ENCODE data around the gene RALGAPA2.

RALGAPA2 gene

GRCh38 chr20:20680991-20681508 is 31.4 kb downstream of the RALGAPA2 start:
- no peak overlapping the region for H3K4me3 ChIP-seq (ENCODE audit: control insufficient read depth, low read depth, low read length)
- DNase-seq (ENCODE audit: low read depth): no peak
- no peak for TF ChIP-seq CTCF (IDR thresholded peaks at IDR 0.05; ENCODE audit: control insufficient read depth, insufficient read depth, low read depth, low read length, missing control alignments)

GRCh38 chr20:20679316-20679715 is 33.1 kb downstream of the RALGAPA2 start:
- TF ChIP-seq CTCF (IDR thresholded peaks at IDR 0.05; ENCODE audit: control insufficient read depth, insufficient read depth, low read depth, low read length, missing control alignments): no peak
- no peak overlapping the region for H3K4me3 ChIP-seq (ENCODE audit: control insufficient read depth, low read depth, low read length)
- DNase-seq (ENCODE audit: low read depth): no peak

- H3K4me3 ChIP-seq (ENCODE audit: control insufficient read depth, low read depth, low read length): no peak overlapping the region
- TF ChIP-seq CTCF (IDR thresholded peaks at IDR 0.05; ENCODE audit: control insufficient read depth, insufficient read depth, low read depth, low read length, missing control alignments): no peak
- DNase-seq (ENCODE audit: low read depth): no peak
Measured at GRCh38 chr20:20677186-20677585, 35.3 kb downstream of the RALGAPA2 start.

GRCh38 chr20:20668639-20669038 is 43.8 kb downstream of the RALGAPA2 start:
- H3K4me3 ChIP-seq (ENCODE audit: control insufficient read depth, low read depth, low read length): no peak overlapping the region
- DNase-seq (ENCODE audit: low read depth): no peak
- no peak for TF ChIP-seq CTCF (IDR thresholded peaks at IDR 0.05; ENCODE audit: control insufficient read depth, insufficient read depth, low read depth, low read length, missing control alignments)

- no peak overlapping the region for H3K4me3 ChIP-seq (ENCODE audit: control insufficient read depth, low read depth, low read length)
- no peak for DNase-seq (ENCODE audit: low read depth)
- no peak for TF ChIP-seq CTCF (IDR thresholded peaks at IDR 0.05; ENCODE audit: control insufficient read depth, insufficient read depth, low read depth, low read length, missing control alignments)
Measured at GRCh38 chr20:20666359-20666758, 46.1 kb downstream of the RALGAPA2 start.

- no peak for TF ChIP-seq CTCF (IDR thresholded peaks at IDR 0.05; ENCODE audit: control insufficient read depth, insufficient read depth, low read depth, low read length, missing control alignments)
- DNase-seq (ENCODE audit: low read depth): no peak
- no peak overlapping the region for H3K4me3 ChIP-seq (ENCODE audit: control insufficient read depth, low read depth, low read length)
Measured at GRCh38 chr20:20665606-20666332, 46.7 kb downstream of the RALGAPA2 start.

All from AG09309 (cell line).